GM11168 (cell line): Measurements from ENCODE around the gene B3GALT5.

ENCODE experiments used
- in situ Hi-C: fragments of 300-500 bp; cut with MboI; formaldehyde crosslinking; loops from one replicate; pipeline ENCODE4 v1.12.0; 2022; ENCODE audit warnings: low sequenced_read_pairs; ENCODE audit not compliant: unreplicated experiment

B3GALT5 gene

DNA sequence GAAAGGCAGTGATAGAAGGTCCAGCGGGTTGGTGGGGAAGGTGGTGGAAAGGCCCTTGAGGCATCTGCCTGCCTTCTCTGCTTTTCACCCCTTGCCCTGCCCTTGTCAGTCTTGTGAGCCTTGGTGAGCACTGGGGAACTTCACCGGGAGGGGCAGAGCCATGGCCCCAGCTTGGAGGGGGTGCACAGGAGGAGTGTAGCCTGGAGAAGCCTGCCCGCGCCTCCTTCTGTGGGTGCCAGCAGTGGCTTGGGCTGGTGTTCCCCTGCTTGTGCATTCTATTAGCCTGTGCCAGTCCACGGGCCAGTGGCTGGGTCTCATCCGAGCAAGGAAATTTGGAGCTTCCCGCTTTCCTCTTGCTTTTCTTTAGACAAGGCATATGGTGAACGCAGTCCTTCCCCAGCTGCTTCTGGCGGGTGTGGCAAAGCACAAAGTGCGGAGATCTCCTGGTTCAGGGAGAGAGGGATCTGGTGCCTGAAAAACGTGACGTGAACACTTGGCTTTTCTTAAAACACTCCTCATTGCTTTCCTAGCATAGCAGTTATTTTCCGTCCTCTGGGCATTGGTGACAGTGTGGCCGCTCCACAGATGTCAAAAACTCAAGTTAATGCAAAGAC lies 10.6 kb upstream of the B3GALT5 start:
- in situ Hi-C loops, result no loop called here

DNA sequence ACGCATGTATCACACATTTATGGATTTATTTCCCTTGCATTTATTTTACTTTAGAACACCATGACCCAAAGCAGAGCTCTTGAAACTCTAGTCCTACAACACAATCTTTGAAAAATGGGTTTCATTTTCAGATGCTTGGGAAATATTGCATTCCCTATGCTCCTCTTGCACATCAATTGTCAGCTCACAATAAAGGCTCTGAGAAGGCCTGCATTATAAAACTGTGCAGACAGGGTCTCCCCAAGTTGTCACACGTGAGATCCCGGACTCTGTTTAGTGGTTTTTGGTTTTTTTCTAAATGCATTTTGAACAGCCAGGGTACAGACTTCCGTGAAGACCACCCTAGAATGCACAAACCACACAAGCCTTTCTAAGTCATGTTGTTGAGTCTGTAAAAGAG lies 9.9 kb upstream of the B3GALT5 start:
- in situ Hi-C loops, result no loop called here

DNA sequence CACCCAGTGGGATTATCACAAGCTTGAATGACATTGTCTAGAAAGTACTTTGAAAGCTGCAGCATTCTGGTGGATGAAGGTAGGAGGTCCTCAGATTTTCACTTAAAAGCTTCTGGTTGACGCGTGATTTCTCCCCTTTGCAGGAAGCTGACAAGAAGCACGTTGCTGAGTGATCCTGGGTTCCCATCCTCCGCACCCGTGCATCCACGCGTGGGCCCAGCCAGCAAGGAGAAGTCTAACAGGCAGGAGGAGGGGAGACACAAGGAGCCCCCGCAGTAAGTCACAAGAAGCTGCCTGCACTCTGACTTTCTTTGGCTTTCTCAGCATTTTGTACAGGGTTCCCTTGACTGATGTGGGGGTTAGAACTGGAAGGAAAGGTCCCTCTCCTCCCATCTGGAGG lies 7.8 kb upstream of the B3GALT5 start:
- in situ Hi-C loops, result no loop called here

DNA sequence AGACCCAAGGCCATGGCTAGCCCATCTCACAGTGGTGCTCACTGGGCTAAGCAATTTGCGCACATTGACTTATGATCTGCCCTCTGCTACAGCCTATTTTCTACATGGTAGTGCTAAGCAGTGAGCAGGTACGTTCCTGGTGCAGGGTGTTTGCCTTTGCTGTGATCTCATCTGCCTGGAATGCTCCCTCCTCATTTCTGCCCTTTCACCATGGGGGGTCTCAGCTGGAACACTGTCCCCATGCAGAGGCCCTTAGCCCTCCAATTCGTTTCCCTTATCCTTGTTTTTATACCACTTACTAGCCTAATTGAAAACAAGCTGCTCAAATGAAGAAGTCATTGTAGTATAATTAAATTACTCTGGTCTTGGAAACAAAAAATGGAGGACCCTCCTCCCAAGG lies 2.0 kb upstream of the B3GALT5 start:
- in situ Hi-C loops, result no loop called here

DNA sequence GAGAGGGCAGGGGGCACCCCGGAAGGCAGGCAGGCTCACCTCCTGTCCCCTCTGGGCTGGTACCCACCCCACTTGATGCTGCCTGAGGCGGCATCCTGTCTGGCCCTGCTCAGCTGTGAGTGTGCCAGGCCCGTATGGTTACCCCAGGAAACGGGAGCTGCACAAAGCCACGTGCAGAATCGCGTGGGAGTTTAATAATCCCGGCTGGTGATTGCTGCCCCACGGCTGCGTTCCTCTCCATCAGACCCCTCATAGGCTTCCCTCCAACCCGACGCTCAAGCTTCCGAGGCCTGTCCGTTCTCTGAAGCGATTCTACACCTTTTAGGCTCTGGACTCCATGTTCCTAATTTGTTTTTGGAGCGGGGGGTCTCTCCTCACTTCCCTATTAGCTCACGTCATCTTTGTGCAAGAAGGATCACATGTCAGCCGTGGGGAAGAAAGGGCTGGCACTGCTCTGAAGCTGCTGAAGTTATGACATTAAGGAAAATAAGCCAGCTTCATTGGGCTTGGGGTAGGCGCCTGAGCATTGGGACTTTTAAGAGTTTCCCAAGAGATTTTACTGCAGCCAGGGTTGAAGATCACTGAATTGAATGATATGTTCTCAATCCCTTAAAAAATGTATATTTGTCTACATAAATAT lies 1.1 kb upstream of the B3GALT5 start:
- in situ Hi-C loops, result no loop called here

DNA sequence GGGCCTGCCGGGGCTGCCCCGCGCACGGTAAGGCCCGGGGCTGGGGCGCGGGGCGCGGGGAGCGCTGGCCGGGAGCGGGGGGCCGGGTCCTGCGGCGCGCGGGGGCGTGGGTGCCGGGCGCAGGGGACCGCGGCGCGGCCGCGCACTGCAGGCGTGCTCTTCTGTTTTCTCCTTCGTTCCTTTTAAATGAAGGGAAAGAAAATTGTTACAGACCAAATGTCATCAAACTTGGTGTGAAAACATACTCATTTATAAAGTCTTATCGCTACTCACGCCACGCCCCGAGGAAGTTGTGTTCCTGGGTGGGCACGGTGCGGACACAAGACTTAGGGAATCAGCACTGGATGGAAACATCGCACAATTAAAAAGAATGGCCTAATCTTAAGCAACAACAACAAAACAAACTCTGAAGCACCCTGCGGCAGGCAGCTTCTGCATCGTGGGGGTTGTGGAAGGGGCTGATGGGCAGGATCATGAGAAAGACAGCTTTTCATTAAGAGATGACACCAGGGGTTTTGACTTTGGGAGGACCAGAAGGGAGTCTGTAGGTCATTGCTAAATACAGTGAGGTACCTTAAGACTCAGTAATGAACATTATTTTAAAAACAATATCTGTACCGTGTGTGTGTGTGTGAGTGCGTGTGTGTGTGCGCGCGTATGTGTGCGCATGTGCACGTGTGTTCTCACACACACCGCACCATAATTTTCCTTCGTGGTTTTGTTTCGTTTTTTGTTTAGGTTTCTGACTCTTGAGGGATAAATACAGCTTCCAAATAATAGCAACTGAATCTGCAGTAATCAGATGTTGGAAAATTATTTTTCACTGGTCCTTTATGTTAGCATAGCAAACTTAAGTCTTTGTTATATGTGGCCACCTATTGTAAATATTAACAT lies 548 bp downstream of the B3GALT5 start:
- in situ Hi-C loops, result no loop called here

DNA sequence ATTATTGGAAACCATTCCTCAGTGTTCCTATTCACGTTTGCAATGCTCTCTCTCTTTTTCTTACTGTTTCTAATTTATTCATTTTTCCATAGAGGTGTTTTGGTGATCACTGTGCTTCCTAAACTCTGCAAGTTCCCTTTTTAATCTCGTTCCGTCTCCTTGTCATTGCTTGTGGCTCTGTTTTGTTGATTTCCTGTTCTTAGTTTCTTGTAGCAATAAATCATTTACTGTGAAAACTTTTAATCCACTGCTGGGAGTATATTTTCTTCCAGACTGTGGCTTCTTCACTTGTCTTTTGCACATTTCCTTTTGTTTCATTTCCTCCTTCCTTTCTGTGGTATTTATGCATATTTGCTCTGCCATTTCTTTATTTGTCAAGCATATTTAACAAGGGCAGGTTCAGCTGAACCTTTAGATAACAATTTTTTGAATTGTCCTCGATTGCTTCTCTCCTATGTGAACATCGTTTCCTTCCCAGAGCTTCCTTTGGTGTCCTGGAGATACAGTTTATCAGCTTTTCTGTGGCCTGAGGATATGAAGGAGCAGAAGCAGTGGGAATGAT lies 3.6 kb downstream of the B3GALT5 start:
- in situ Hi-C loops, result no loop called here

DNA sequence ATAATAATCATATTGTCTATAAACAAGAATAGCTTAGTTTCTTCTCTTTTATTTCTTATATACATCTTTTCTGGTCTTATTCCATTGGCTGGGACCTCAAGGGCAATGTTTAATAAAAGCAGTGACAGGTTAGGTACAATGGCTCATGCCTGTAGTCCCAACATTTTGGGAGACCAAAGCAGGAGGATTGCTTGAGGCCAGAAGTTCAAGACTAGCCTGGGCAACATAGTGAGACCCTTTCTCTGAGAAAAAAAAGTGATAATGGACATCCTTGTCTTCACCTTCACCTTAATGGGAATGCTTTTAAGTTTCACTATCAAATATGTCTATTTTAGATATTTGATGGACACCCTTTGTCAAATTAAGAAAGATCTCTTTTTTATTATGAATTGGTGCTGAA lies 8.1 kb downstream of the B3GALT5 start:
- in situ Hi-C loops, result no loop called here

DNA sequence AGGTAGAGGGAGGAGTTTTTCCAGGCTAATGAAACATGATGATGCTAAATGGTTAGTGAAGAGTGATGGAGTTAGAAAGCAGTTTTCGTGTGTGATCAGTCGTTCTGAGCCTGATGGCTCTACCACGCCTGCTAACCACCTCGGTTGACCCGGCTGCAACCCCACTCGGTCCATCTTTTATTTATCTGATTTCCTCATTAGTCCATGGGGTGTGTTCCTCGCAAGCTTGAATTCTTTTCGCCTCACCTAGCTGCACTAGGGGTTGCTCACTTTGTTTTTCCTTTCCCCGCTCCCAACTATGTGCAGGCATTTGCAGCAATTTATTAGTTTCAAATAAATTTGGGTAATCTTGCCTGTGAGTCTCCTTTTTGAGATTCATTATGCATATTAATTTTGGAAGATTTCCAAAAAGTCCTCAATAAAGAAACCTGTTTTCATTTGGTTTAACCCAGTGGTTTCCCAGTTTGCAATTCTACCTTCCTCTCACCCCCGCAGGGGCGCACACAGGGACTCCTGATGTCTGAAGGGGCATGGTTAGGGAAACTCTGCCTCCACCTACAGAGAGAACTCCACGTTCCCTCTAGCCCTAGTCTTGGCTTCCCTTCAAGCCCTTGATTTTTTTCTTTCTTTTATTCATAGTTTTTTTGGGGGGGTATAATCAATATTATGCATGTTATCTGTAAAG lies 12.6 kb downstream of the B3GALT5 start:
- in situ Hi-C loops, result no loop called here

DNA sequence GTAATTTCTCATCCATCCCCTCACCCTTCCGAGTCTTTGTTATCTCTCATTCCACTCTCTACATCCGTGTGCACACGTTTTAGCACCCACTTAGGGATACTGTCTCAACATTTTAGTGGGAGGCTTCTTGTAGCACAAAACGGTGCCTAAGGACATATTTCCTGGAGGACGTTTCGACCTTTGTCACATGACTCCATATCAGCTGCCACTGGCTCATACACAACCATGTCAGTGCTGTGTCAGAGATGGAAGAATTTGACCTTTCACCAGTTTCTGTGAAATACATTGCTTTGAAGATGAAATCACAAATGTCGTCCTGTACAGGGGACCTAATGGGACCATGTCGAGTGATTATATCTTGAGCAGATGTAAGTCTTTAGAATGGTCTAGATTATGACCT lies 15.6 kb downstream of the B3GALT5 start:
- in situ Hi-C loops, result no loop called here

DNA sequence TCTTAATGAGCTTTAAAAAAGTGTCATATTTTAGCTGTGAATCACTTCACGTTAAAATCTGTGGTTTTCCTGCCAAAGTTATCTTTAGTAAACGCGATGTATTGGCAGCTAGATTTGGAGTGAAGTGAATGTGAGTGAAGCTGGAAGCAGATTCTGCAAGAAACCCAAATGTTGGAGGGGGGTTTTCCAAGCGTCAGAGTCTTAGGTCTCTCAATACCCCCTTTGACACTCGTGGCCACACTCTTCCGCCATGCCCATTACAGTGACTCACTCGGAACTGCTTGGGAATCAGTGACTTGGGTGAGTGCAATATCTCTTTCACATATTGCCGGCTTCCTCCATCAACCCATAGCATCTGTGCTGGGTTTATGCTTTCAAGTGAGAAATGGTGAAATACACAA lies 17.5 kb downstream of the B3GALT5 start:
- in situ Hi-C loops, result no loop called here

DNA sequence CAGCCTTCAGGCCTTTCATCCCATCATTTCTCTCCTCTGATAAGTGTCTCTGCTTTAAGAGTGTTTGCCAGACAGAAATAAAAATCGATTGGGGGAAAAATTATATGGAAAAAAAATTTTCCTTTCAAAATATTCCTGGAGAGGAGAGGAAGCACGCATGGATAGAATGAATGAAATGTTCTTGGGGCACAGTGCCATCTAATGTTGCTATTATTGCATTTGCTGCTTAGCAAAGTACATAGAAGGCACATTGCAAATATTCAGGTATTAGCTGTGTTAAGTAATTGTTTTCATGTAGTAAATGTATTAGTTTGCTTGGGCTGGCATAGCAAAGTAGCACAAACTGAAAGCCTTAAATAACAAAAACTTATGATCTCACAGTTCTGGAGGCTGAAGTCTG lies 18.1 kb downstream of the B3GALT5 start:
- in situ Hi-C loops, result no loop called here

DNA sequence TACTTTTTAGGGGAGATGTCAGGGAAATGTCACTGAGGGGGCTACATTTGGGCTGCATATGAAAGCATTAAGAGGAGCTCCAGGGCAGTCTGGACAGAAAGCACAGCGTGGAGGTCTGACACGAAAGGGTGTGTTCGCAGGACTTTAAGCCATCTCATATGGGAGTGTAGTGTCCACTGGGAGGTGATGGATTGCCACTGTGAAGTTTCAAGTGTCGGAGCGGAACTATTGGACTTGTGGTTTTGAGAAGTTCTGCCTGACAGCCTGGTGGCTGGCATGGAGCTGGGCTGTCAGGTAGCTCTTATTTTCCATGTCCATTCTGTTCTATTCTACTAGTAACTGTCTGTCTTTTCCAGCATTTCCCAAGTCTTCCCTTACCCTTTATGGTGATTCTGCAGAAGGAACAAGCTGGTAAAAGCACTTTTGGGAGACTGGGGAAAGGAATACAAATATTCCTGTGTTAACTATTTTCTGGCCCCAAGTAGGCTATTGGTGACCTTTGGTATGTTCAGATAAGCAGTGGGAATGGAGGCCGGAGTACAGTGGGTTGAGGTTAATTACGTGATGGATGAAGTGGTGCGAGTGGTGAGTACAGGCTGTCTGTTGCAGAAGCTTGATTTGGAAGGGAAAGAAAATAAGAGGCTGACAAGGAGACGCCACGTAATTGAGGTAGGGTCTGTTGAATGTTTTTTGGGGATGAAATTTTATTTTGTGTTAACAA lies 19.3 kb downstream of the B3GALT5 start:
- in situ Hi-C loops, result no loop called here

DNA sequence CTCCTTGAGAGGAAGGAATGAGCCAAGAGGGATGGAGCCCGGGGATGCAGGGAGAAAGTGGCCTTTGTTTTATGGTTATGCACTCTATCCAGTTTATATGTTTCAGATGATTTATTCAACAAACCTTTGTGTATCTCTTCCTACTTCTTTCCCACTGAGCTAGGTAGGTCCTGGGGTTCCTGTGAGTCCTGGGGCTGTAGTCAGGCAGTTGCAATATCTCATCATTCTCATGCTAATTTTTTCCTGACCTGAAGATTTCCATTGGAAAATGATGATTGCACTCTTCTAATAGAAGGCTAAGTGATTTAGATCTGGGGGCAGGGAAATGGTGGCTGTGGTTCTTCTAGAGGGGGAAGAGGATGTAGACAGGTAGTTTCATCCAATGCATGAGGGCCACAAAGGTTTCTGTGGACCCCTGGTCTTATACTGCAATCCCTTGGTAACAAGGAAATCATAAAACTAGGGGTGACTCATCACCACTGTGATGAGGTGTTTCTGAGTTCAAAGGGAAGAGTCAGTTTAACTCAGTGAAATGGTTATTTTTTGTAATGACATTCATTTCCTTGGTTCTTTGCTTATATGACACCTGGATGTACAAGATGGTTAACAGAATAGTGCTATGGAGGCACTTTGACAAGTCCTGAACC lies 20.2 kb downstream of the B3GALT5 start:
- in situ Hi-C loops, result no loop called here

DNA sequence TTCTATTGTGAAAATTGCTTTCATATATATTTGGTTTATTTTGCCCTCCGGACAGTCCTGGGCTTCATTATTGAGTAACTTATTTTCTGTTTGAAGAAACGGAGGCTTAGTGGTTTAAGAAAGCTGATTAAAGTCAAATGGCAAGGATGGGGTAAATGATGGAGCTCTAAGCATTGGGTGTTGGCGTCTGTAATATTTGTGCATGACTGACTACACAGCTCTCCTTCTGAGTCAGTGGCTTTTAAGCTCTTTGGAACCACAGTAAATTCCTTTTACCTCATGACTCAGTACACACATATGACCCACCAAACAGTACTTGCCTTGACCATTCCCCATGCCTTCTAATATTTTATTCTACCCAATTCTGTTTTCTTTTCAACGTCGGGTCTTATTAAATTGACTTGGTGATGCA lies 21.0 kb downstream of the B3GALT5 start:
- in situ Hi-C loops, result no loop called here

DNA sequence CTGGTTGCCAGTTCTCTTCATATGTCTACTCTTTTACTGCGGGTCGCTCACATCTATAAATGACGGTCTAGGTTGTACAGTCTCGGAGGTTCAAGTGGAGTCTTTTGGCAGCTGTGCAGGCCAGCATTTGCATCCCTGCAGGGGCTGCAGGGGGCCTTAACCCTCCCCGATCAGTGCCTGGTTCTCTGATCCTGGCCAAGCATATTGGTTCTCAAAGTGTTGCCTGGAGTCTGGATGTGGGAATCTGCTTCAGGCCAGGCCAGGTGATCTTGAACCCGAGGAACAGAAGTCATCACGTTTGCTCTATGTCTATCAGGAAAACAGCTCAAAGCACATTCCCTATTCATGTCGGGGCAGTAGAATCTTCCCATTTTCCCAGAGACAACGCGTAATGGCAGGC lies 21.8 kb downstream of the B3GALT5 start:
- in situ Hi-C loops, result no loop called here

DNA sequence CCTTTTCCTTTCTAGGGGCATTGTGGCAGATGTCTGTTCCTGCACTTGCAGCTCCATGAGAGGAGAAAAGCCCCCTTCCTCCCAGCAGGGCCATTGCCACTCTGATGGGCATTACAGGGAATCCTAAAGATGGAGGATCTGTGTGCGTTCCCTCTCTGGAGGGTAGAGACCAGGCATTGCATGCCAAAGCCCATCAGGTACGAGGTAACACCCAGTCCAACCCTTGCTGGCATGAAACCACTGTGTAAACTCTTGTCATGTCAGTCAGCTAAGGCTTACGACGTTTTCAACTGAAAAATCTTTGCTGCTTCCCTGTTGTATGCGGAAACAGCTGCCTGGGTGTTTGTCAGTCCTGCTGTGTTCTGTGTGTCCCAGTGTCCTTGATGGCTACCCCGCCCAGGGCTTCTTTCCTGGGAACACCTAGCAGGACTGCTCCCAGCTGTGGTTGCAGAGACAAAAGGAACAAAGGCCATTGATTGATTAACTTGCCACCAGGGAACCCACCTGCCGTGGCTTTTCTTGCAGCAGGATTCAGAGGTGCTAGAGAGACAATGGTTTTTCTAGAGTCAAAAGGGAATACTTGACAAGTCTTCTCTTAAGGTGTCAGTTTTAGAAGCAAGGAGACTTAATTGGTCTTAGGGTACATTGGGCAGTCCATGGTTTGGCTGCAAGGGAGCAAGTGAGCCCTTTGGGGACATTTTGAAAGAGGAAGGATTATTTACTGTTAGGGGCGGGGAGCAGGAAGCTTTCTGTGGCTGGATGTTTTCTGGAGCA lies 24.6 kb downstream of the B3GALT5 start:
- in situ Hi-C loops, result no loop called here

DNA sequence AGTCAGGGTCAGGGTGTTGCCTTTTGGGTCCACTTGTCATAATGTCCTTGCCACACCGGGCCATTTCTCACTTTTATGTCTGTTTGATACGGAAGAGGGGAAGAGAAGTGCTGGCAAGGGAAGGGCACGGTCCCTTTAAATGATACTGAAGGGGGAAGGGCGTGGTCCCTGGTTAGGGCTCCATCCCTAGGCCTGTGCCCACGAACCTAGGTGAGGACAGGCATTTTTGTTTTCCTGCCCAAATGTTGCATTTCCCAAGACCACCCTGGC lies 25.2 kb downstream of the B3GALT5 start:
- in situ Hi-C loops, result no loop called here

DNA sequence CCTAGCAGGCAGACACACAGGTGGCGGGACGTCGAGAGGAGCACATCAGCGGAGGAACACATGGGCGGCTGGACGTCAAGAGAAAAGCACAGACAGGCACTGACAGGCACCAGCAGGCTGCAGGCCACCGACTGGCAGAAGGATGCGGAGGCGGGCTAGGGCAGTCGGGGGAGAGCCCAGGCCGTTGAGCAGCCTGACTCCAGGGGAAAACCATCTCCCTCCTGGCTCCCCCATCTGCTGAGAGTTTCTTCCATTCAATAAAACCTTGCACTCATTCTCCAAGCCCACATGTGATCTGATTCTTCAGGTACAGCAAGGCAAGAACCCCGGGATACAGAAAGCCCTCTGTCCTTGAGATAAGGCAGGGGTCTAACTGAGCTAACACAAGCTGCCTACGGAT lies 25.5 kb downstream of the B3GALT5 start:
- in situ Hi-C loops, result no loop called here
